ENCODE measurements around the gene ATF6.

ATF6 gene

GRCh38 chr1:161999301-162000052 lies 233.4 kb downstream of the ATF6 start:
- no peak for DNase-seq (ENCODE audit: low read depth)

- no peak for DNase-seq (ENCODE audit: low read depth)
Observed at GRCh38 chr1:162000053-162000420, 233.9 kb downstream of the ATF6 start.

GRCh38 chr1:162003061-162003829 lies 237.1 kb downstream of the ATF6 start:
- DNase-seq (ENCODE audit: low read depth): peak; percentile 70

GRCh38 chr1:162003830-162004215 lies 237.7 kb downstream of the ATF6 start:
- peak; percentile 45 for DNase-seq (ENCODE audit: low read depth)

GRCh38 chr1:162004441-162004950 lies 238.4 kb downstream of the ATF6 start:
- DNase-seq (ENCODE audit: low read depth): no peak

GRCh38 chr1:162006081-162006480 lies 240.0 kb downstream of the ATF6 start:
- DNase-seq (ENCODE audit: low read depth): no peak

GRCh38 chr1:162007466-162007865 lies 241.3 kb downstream of the ATF6 start:
- no peak for DNase-seq (ENCODE audit: low read depth)

- no peak for DNase-seq (ENCODE audit: low read depth)
Observed at GRCh38 chr1:162008799-162009198, 242.7 kb downstream of the ATF6 start.

GRCh38 chr1:162009501-162010174 lies 243.5 kb downstream of the ATF6 start:
- no peak for DNase-seq (ENCODE audit: low read depth)

- no peak for DNase-seq (ENCODE audit: low read depth)
Observed at GRCh38 chr1:162010175-162010506, 244.0 kb downstream of the ATF6 start.

- DNase-seq (ENCODE audit: low read depth): no peak
Observed at GRCh38 chr1:162011337-162012012, 245.4 kb downstream of the ATF6 start.

- DNase-seq (ENCODE audit: low read depth): no peak
Observed at GRCh38 chr1:162013289-162013688, 247.2 kb downstream of the ATF6 start.

Measured in fibroblast of the conjunctiva (primary cell).